ENCODE data around the gene NAT8L.

Gene NAT8L

DNA sequence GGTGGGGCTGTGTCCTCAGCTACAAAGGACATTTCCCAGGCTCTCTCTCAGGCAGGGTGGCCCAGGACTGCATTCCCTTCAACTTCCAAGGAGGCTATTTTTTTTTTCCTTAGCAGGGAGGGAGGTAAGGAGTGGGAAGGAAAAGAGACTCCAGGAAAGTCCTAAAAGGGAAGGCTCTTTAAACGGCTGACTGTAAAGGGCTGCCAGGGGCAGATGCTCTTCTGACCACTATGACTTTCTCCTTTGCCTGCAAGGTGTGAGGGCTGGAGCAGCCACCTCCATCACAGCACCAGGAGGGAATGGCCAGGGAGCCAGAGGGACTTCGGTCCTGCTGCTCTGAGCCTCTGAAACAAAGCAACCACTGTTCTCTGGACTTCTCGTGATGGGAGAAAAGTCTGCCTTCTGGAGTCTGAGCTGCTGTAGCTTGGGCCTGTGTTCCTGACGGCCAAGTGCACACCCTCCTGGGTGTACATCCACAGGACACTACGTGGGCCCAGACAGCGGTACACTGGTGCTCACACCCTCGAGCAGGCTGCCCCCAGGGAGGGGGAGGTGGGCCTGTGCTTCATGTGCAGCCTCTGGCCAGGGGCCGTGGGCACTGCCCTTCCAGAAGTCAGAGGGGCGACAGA, 17.9 kb downstream of the NAT8L start:
- no peak overlapping the region for H3K27ac ChIP-seq
- TF ChIP-seq ZFX (IDR thresholded peaks at IDR 0.05): no peak
- TF ChIP-seq, protein P1, sequence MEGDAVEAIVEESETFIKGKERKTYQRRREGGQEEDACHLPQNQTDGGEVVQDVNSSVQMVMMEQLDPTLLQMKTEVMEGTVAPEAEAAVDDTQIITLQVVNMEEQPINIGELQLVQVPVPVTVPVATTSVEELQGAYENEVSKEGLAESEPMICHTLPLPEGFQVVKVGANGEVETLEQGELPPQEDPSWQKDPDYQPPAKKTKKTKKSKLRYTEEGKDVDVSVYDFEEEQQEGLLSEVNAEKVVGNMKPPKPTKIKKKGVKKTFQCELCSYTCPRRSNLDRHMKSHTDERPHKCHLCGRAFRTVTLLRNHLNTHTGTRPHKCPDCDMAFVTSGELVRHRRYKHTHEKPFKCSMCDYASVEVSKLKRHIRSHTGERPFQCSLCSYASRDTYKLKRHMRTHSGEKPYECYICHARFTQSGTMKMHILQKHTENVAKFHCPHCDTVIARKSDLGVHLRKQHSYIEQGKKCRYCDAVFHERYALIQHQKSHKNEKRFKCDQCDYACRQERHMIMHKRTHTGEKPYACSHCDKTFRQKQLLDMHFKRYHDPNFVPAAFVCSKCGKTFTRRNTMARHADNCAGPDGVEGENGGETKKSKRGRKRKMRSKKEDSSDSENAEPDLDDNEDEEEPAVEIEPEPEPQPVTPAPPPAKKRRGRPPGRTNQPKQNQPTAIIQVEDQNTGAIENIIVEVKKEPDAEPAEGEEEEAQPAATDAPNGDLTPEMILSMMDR (conservative IDR thresholded peaks at IDR 0.05): no peak

DNA sequence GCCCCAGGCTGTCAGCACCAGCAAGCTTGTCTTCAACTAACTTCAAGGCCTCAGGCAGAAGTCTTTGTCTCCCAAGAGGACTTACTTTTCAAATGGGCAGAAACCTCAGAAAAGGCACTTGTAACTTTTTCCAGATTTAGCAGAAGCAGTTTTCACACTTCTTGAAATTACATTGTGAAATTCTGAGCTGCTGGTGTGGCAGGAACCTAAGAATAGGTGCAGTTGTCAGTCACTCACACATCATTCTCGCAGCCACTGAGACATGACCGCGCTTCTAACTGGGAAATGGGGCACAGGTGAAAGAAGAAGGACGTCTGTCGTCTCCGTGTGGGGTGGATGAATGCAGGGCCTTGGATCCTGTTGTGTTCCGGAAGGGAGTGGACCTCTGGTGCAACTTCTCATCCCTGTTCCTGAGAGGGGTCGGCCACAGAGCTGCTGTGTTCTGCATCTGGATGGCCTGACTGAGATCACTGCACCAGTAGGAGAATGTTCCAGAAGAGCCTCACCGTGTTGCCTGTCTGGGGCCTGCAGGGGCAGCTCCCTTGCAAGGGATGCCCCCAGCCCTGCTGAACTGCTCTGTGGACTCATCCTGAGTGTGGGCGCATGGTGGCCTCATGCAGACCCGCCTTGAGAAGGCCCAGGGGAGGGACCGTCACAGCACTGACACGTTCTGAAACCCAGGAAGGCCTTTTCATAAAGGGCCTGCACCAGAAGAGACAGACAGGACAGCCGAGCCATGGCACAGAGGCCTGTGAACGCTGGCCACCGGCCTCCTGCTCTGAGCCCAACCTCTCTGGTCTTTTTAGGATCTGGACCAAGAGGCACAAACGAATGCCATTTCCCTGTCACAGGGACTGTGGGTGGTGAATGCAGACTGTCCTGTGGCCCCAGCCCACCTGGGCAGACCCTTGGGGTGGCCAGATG, 18.7 kb downstream of the NAT8L start:
- TF ChIP-seq ZFX (IDR thresholded peaks at IDR 0.05): no peak
- TF ChIP-seq, protein P1 (conservative IDR thresholded peaks at IDR 0.05): no peak
- H3K27ac ChIP-seq: no peak overlapping the region

DNA sequence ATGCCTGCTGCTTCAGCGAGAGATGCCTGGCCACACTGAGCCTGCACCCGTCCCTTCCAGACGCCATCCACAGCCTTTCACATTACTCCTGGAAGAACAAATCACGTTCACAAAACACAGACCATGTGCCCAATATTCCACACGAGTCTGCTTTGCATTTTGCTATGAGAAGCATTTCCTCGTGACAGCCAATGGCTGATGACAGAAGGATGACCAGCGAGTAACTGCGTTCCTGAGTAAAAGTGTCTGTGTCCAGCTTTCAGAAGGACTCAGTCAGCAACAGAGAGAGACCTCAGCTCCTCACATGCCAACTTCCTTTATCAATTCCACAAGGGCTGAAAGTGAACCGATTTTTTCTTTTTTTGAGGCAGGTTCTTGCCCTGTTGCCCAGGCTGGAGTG, 19.5 kb downstream of the NAT8L start:
- H3K27ac ChIP-seq: no peak overlapping the region
- no peak for TF ChIP-seq ZFX (IDR thresholded peaks at IDR 0.05)
- TF ChIP-seq, protein P1 (conservative IDR thresholded peaks at IDR 0.05): no peak

- no peak for TF ChIP-seq ZFX (IDR thresholded peaks at IDR 0.05)
- TF ChIP-seq, protein P1 (conservative IDR thresholded peaks at IDR 0.05): no peak
Observed at GRCh38 chr4:2079006-2079405, 19.9 kb downstream of the NAT8L start.

DNA sequence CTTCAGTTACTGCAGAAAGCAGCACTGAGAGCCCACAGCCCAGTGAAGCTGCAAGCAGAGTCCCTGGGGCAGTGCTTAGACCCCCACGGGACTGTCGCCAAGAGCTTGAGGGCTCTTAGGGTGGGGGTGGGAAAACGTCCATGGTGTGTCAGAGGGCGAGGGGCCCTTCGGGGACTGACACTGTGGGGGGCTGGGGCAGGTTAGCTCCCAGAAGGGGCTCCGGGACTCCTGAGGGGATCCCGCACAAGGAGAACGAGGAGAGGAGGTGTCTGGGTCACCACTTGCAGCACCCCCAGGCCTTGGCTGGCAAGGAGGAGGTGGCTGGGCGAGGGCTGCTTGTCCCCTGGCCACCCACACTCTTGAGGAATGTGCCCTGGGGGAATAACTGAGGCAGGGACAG, 20.8 kb downstream of the NAT8L start:
- no peak overlapping the region for H3K27ac ChIP-seq

More at GRCh38 chr4:2079006-2079405, 19.9 kb downstream of the NAT8L start:
- no peak overlapping the region for H3K27ac ChIP-seq

GRCh38 chr4:2080429-2081300, 21.5 kb downstream of the NAT8L start:
- no peak overlapping the region for H3K27ac ChIP-seq
- no peak for TF ChIP-seq ZFX (IDR thresholded peaks at IDR 0.05)
- TF ChIP-seq, protein P1 (conservative IDR thresholded peaks at IDR 0.05): no peak

More for the DNA sequence above, 20.8 kb downstream of the NAT8L start:
- TF ChIP-seq ZFX (IDR thresholded peaks at IDR 0.05): no peak
- TF ChIP-seq, protein P1 (conservative IDR thresholded peaks at IDR 0.05): no peak
